B cell (primary cell): ENCODE results near the gene TTC21A. TPM values are rescaled to one million over a fixed set of nuclear protein-coding genes. Genes with fewer than 3 reads are reported as not detected.

Experiments used
- ATAC-seq: fragments of 200-7000 bp; cut with Tn5 transposase; one replicate; pipeline ENCODE4 v1.10.0; 2021; ENCODE audit warnings: low read depth, mild to moderate bottlenecking, moderate number of reproducible peaks, moderate library complexity
- CTCF ChIA-PET: fragments of 350-600 bp; sonication (Branson Sonifier 250); formaldehyde crosslinking; loops from one replicate; lab custom pipeline; 2021; ENCODE audit warnings: antibody characterized with exemption, inconsistent platforms; lab: Charles Lee
- POLR2A ChIA-PET: fragments of 350-600 bp; sonication (Branson Sonifier 250); formaldehyde crosslinking; loops from one replicate; lab custom pipeline; 2021; ENCODE audit warnings: antibody characterized with exemption; lab: Charles Lee
- DNase-seq: peaks from one replicate; pipeline ENCODE4 v3.0.0; 2013
- H2AFZ ChIP-seq: 2 replicates; pipeline ENCODE4 v1.6.1; 2012; ENCODE audit warnings: mild to moderate bottlenecking, low read depth, low read length; ENCODE audit not compliant: insufficient read depth, poor library complexity, severe bottlenecking
- H3K27ac ChIP-seq, 2 donors: 1 replicate in 1 of 2; 2 replicates in 1 of 2; pipeline ENCODE4 v1.5.1; 2012 to 2013; ENCODE audit warnings: low read length in 2 of 2, mild to moderate bottlenecking in 2 of 2, moderate library complexity in 1 of 2
- H3K27me3 ChIP-seq, 4 experiments: fragments of 200-600 bp in 1 of 4; sonication (generic) in 1 of 4; replicated peaks in 1 of 4; 1 replicate in 2 of 4; 2 replicates in 2 of 4; pipeline versions ENCODE4 v1.6.1 to v1.7.0; 2013 to 2016; ENCODE audit warnings: low read length in 3 of 4, mild to moderate bottlenecking in 2 of 4, mixed read lengths in 1 of 4, moderate library complexity in 1 of 4; ENCODE audit not compliant: insufficient read depth in 4 of 4, control insufficient read depth in 3 of 4; ENCODE audit errors: control extremely low read depth in 1 of 4
- H3K36me3 ChIP-seq, 2 experiments: replicated peaks in 1 of 2; 1 replicate in 1 of 2; 2 replicates in 1 of 2; pipeline versions ENCODE4 v1.6.1 to v1.7.1; 2013; ENCODE audit warnings: low read length in 1 of 2; ENCODE audit not compliant: insufficient read depth in 2 of 2, control insufficient read depth in 1 of 2; ENCODE audit errors: control extremely low read depth in 1 of 2, extremely low read depth in 1 of 2
- H3K4me1 ChIP-seq, 2 donors: fragments of 200-600 bp in 1 of 2; sonication (generic) in 1 of 2; 1 replicate in 1 of 2; 2 replicates in 1 of 2; pipeline versions ENCODE4 v1.5.1 to v1.6.1; 2013 to 2017; ENCODE audit warnings: low read length in 2 of 2; ENCODE audit not compliant: control insufficient read depth in 2 of 2, insufficient read depth in 2 of 2
- H3K4me2 ChIP-seq: replicated peaks from 2 replicates; pipeline ENCODE3; 2012; ENCODE audit warnings: mild to moderate bottlenecking, low read depth, low read length; ENCODE audit not compliant: poor library complexity, severe bottlenecking
- H3K4me3 ChIP-seq, 5 experiments: fragments of 200-600 bp in 1 of 5; sonication (generic) in 1 of 5; 1 replicate in 3 of 5; 2 replicates in 2 of 5; pipeline versions ENCODE4 v1.5.1 to v1.7.0; 2011 to 2016; ENCODE audit warnings: low read length in 4 of 5, mild to moderate bottlenecking in 4 of 5, low read depth in 2 of 5, control low read depth in 1 of 5, moderate library complexity in 1 of 5; ENCODE audit not compliant: insufficient read depth in 1 of 5; ENCODE audit errors: control extremely low read depth in 1 of 5, extremely low read depth in 1 of 5
- H3K79me2 ChIP-seq: fragments of 200-600 bp; sonication (generic); one replicate; pipeline ENCODE4 v1.6.0; 2016; ENCODE audit warnings: low read length; ENCODE audit not compliant: control insufficient read depth, insufficient read depth
- H3K9ac ChIP-seq: fragments of 200-600 bp; sonication (generic); 2 replicates; pipeline ENCODE4 v1.6.1; 2017; ENCODE audit warnings: mild to moderate bottlenecking, low read length, moderate library complexity
- H3K9me3 ChIP-seq, 3 donors: one replicate each; pipeline versions ENCODE4 v1.6.1 to v1.7.1; 2013; ENCODE audit warnings: low read length in 2 of 3; ENCODE audit not compliant: control insufficient read depth in 2 of 3, insufficient read depth in 1 of 3; ENCODE audit errors: control extremely low read depth in 1 of 3
- H4K20me1 ChIP-seq: 2 replicates; pipeline ENCODE4 v1.6.0; 2012; ENCODE audit warnings: mild to moderate bottlenecking, low read length; ENCODE audit not compliant: insufficient read depth, control insufficient read depth, poor library complexity, severe bottlenecking
- H3K27ac Mint-ChIP-seq: one replicate; pipeline ENCODE4 v1.8.0; 2021; ENCODE audit warnings: mixed read lengths
- H3K27me3 Mint-ChIP-seq: one replicate; pipeline ENCODE4 v1.8.0; 2021; ENCODE audit warnings: mixed read lengths
- H3K4me1 Mint-ChIP-seq: one replicate; pipeline ENCODE4 v1.8.0; 2021; ENCODE audit warnings: mixed read lengths
- H3K4me3 Mint-ChIP-seq: one replicate; pipeline ENCODE4 v1.8.0; 2021; ENCODE audit warnings: mixed read lengths
- H3K9me3 Mint-ChIP-seq: one replicate; pipeline ENCODE4 v1.8.0; 2022; ENCODE audit warnings: mixed read lengths; ENCODE audit not compliant: insufficient read depth
- EZH2 ChIP-seq: IDR thresholded peaks from 2 replicates; pipeline ENCODE4 v1.6.1; 2012; ENCODE audit warnings: borderline replicate concordance, low read depth, mild to moderate bottlenecking, moderate library complexity, low read length; ENCODE audit not compliant: insufficient read depth, poor library complexity, severe bottlenecking
- WGBS: methylation state at CpG from one replicate; pipeline ENCODE4 v1.1.5; 2013; ENCODE audit warnings: missing lambda C conversion rate; ENCODE audit not compliant: insufficient coverage; 5-methylcytosine and 5-hydroxymethylcytosine counted together
- intact Hi-C: fragments of 100-400 bp; cut with micrococcal nuclease; formaldehyde crosslinking; loops from one replicate; pipeline ENCODE4 v1.10.0; 2022
- polyA plus RNA-seq: library from polyadenylated mRNA; depleted of rRNA; stranded (reverse); fragments of >200 nt; gene quantifications from 2 replicates; pipeline ENCODE4 v1.2.3, GENCODE V29; 2012
- total RNA-seq, 2 donors: library from RNA; stranded (reverse); fragments of 120-200 nt in 1 of 2; gene quantifications; 1 replicate in 1 of 2; 2 replicates in 1 of 2; pipeline versions ENCODE4 v1.2.3 to v1.2.4, GENCODE V29; 2013 to 2022
- TF ChIP-seq, protein P1 (sequence below): fragments of 200-600 bp; IDR thresholded peaks from one replicate; pipeline ENCODE4 v1.8.0; 2022; ENCODE audit warnings: antibody characterized with exemption, mild to moderate bottlenecking

The TTC21A gene
- total and polyA plus RNA-seq, 2 donors (not counting 1 experiment from before 2014, with no cell fraction given) = 49.2 to 106 TPM

DNA sequence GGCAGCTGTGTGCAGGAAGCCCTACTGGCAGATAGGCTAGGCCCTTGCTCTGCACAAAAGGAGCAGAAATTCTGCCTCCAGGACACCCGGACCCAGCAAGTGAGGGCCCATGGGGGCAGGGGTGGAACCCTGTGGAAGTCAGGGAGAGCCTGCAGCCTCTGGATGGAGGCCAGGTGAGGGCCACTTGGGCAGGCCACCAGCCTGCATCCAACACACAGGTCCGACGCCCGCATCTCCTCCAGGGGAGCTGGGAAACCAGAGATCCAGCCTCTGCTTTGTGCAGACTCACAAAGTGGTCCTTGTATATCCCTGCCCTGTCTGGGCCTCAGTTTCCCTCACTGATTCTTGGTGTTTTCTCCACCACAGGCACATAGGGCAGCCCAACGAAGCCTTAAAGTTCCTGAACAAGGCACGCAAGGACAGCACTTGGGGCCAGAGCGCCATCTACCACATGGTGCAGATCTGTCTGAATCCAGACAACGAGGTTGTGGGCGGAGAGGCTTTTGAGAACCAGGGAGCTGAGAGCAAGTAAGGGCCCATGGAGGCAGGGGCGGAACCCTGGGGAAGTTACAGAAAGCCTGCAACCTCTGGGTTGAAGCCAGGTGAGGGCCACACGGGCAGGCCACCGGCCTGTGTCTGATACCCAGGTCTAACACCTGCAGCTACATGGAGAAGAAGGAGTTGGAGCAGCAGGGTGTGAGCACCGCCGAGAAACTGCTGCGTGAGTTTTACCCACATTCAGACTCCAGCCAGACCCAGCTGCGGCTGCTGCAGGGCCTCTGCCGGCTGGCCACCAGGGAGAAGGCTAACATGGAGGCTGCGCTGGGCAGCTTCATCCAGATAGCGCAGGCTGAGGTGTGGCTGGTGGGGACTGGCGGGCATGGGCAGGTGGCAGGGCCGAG, 29.3 kb downstream of the TTC21A start:
- TF ChIP-seq EZH2 = no peak
- TF ChIP-seq, protein P1, sequence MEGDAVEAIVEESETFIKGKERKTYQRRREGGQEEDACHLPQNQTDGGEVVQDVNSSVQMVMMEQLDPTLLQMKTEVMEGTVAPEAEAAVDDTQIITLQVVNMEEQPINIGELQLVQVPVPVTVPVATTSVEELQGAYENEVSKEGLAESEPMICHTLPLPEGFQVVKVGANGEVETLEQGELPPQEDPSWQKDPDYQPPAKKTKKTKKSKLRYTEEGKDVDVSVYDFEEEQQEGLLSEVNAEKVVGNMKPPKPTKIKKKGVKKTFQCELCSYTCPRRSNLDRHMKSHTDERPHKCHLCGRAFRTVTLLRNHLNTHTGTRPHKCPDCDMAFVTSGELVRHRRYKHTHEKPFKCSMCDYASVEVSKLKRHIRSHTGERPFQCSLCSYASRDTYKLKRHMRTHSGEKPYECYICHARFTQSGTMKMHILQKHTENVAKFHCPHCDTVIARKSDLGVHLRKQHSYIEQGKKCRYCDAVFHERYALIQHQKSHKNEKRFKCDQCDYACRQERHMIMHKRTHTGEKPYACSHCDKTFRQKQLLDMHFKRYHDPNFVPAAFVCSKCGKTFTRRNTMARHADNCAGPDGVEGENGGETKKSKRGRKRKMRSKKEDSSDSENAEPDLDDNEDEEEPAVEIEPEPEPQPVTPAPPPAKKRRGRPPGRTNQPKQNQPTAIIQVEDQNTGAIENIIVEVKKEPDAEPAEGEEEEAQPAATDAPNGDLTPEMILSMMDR = no peak
- peaks cover 13 to 14% of the 10 kb centered on the region in 2 donors for H3K4me1 ChIP-seq
- H3K27ac Mint-ChIP-seq = peak overlapping the region; percentile 50
- peaks cover 14% of the 10 kb centered on the region for H3K4me1 Mint-ChIP-seq
- H3K4me2 ChIP-seq = no peak overlapping the region
- H2AFZ ChIP-seq = no peak overlapping the region
- H3K79me2 ChIP-seq = peaks cover 1% of the 10 kb centered on the region
- ATAC-seq = no peak
- no peaks in the 10 kb centered on the region for H3K27me3 ChIP-seq
- no peaks in the 10 kb centered on the region for H3K9me3 Mint-ChIP-seq
- no peak overlapping the region for H3K9ac ChIP-seq
- H3K27me3 Mint-ChIP-seq = no peaks in the 10 kb centered on the region
- H3K4me3 ChIP-seq = no peak overlapping the region
- ChIA-PET POLR2A (interaction anchor here (1.1 kb wide), 1 partner anchor 12 kb away, joined by 4 read pairs; no protein-coding TSS in a partner anchor), CTCF (interaction anchor here (0.9 to 1.7 kb wide), 2 partner anchors 11 to 151 kb away, joined by 3 to 6 read pairs; no protein-coding TSS in a partner anchor)
- no peaks in the 10 kb centered on the region for H3K9me3 ChIP-seq
- no peak overlapping the region for H3K4me3 Mint-ChIP-seq
- no peak for DNase-seq
- H3K27ac ChIP-seq = no peak overlapping the region
- intact Hi-C loops = no loop called here
- WGBS = 92% methylated on average over 20 of the region's 21 CpGs
- peaks cover 0 to 51% of the 10 kb centered on the region in 2 experiments for H3K36me3 ChIP-seq
- peaks cover 17% of the 10 kb centered on the region for H4K20me1 ChIP-seq
